NCI-H524 (cell line): ENCODE data around the gene CPXM2.

Experiments
- DNase-seq, 2 experiments: peaks; one replicate each; lab custom pipeline; 2025; lab: John Stamatoyannopoulos, UW

Gene CPXM2

GRCh38 chr10:123904834-123905409 lies 13.3 kb upstream of the CPXM2 start:
- no peak for DNase-seq

GRCh38 chr10:123903621-123904020 lies 12.0 kb upstream of the CPXM2 start:
- no peak for DNase-seq

- DNase-seq: peak in 1 of 2 experiments; percentile 19
These were observed 10.0 kb upstream of the CPXM2 start for GRCh38 chr10:123901621-123902020.

GRCh38 chr10:123897146-123897545 lies 5.5 kb upstream of the CPXM2 start:
- no peak for DNase-seq

- no peak for DNase-seq
These were observed 4.8 kb upstream of the CPXM2 start for GRCh38 chr10:123896246-123896927.

GRCh38 chr10:123893651-123894050 lies 2.0 kb upstream of the CPXM2 start:
- DNase-seq: no peak

- DNase-seq: no peak
These were observed 857 bp downstream of the CPXM2 start for GRCh38 chr10:123890756-123891143.

- DNase-seq: no peak
These were observed 1.4 kb downstream of the CPXM2 start for GRCh38 chr10:123890226-123890625.

GRCh38 chr10:123889821-123890220 lies 1.8 kb downstream of the CPXM2 start:
- DNase-seq: no peak

- DNase-seq: no peak
These were observed 2.9 kb downstream of the CPXM2 start for GRCh38 chr10:123888751-123889150.

GRCh38 chr10:123888256-123888655 lies 3.4 kb downstream of the CPXM2 start:
- no peak for DNase-seq

GRCh38 chr10:123886292-123886691 lies 5.3 kb downstream of the CPXM2 start:
- no peak for DNase-seq

GRCh38 chr10:123885406-123886170 lies 6.0 kb downstream of the CPXM2 start:
- no peak for DNase-seq

- no peak for DNase-seq
These were observed 6.7 kb downstream of the CPXM2 start for GRCh38 chr10:123884907-123885381.

- no peak for DNase-seq
These were observed 7.2 kb downstream of the CPXM2 start for GRCh38 chr10:123884351-123884906.

GRCh38 chr10:123883673-123884320 lies 7.8 kb downstream of the CPXM2 start:
- DNase-seq: no peak

GRCh38 chr10:123882681-123883445 lies 8.7 kb downstream of the CPXM2 start:
- DNase-seq: no peak

GRCh38 chr10:123882177-123882576 lies 9.4 kb downstream of the CPXM2 start:
- no peak for DNase-seq

GRCh38 chr10:123879606-123880257 lies 11.9 kb downstream of the CPXM2 start:
- DNase-seq: no peak

GRCh38 chr10:123878666-123879303 lies 12.8 kb downstream of the CPXM2 start:
- no peak for DNase-seq
